Esophagus squamous epithelium (tissue), 4 donors: ENCODE results near the gene NPLOC4.

Source experiments
- CTCF ChIP-seq, 6 experiments: fragments of 450-650 bp in 4 of 6; fragments of 200-600 bp in 2 of 6; sonication (generic) in 2 of 6; IDR thresholded peaks; one replicate each; pipeline ENCODE4 v1.5.1; 2016 to 2019; ENCODE audit warnings: antibody characterized with exemption in 6 of 6, mild to moderate bottlenecking in 4 of 6, moderate library complexity in 4 of 6
- POLR2A ChIP-seq, 4 donors: fragments of 450-650 bp; IDR thresholded peaks; one replicate each; pipeline ENCODE4 v1.6.1; 2017; ENCODE audit warnings: antibody characterized with exemption in 4 of 4, mild to moderate bottlenecking in 4 of 4, moderate library complexity in 3 of 4

- TF ChIP-seq CTCF (IDR thresholded peaks at IDR 0.05) (no peak), POLR2A (IDR thresholded peaks at IDR 0.05) (no peak)
Observed at GRCh38 chr17:81579821-81580321, 57.0 kb downstream of the NPLOC4 start.
